Measurements from ENCODE around the gene PCTP. TPM values are rescaled to one million over a fixed set of nuclear protein-coding genes. Genes with fewer than 3 reads are reported as not detected.
A peak's percentile ranks its signal among the peaks of the same experiment; 100 is the strongest.

PCTP gene
- total and polyA plus RNA-seq, 9 of the 15 experiments (the other 6 are each of a cell fraction or from before 2014, with no cell fraction given) = 10.9 to 62.3 (median 41.2) TPM

DNA sequence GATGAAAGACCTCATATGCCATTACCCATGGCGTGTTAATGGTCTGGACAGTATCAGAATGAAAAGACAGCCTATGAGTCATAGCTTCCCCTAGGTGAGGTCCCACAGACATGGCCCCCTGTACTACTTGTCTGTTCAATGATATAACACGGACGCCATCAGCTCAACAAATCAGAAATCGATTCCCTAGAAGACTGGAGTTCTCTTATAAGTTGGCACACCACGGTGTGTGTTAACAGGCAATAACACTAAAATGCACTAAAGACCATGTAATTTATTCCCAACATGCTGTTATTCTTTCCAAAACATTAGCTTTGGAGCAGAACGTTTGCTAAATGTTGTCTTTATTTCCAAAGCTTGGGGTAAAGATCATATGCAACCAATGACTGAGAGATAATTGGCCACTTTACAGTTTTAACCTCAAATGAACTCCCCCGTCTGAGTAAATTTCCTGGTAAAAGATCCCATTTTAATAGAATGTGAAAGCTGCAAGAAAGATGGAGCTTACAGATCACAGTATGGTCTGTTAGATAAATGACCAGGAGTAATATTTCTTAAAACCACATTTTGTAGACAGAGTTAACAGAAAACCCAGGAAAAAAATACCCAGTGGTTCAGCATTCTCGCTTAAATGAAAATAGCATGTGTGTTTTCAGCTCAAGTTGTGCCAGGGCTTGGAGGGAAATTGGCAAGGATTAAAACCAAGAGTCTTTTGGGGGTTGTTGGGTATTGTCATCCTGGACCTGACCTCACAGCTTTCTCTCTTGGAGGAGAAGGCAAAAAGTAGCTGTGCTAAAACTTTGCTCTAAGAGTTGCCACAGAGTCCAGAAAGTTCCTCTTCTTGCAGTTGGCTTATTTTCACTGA lies 65.9 kb downstream of the PCTP start (continued):
- TF ChIP-seq ZNF263 (CRISPR knock-in tag; IDR thresholded peaks at IDR 0.05; ENCODE audit: borderline replicate concordance) = no peak
- no peak for TF ChIP-seq CBX2 (IDR thresholded peaks at IDR 0.05; ENCODE audit: insufficient read depth, low read length, poor library complexity, severe bottlenecking)
- TF ChIP-seq HDGF (IDR thresholded peaks at IDR 0.05) = no peak
- peak; percentile 94 for TF ChIP-seq KLF16 (IDR thresholded peaks at IDR 0.05)
- TF ChIP-seq, protein P1, sequence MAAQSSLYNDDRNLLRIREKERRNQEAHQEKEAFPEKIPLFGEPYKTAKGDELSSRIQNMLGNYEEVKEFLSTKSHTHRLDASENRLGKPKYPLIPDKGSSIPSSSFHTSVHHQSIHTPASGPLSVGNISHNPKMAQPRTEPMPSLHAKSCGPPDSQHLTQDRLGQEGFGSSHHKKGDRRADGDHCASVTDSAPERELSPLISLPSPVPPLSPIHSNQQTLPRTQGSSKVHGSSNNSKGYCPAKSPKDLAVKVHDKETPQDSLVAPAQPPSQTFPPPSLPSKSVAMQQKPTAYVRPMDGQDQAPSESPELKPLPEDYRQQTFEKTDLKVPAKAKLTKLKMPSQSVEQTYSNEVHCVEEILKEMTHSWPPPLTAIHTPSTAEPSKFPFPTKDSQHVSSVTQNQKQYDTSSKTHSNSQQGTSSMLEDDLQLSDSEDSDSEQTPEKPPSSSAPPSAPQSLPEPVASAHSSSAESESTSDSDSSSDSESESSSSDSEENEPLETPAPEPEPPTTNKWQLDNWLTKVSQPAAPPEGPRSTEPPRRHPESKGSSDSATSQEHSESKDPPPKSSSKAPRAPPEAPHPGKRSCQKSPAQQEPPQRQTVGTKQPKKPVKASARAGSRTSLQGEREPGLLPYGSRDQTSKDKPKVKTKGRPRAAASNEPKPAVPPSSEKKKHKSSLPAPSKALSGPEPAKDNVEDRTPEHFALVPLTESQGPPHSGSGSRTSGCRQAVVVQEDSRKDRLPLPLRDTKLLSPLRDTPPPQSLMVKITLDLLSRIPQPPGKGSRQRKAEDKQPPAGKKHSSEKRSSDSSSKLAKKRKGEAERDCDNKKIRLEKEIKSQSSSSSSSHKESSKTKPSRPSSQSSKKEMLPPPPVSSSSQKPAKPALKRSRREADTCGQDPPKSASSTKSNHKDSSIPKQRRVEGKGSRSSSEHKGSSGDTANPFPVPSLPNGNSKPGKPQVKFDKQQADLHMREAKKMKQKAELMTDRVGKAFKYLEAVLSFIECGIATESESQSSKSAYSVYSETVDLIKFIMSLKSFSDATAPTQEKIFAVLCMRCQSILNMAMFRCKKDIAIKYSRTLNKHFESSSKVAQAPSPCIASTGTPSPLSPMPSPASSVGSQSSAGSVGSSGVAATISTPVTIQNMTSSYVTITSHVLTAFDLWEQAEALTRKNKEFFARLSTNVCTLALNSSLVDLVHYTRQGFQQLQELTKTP (IDR thresholded peaks at IDR 0.05; ENCODE audit: low read depth in 1 of 2, partially characterized antibody in 2 of 2) = peak in 1 of 2 experiments; percentile 79
- TF ChIP-seq, protein P2, sequence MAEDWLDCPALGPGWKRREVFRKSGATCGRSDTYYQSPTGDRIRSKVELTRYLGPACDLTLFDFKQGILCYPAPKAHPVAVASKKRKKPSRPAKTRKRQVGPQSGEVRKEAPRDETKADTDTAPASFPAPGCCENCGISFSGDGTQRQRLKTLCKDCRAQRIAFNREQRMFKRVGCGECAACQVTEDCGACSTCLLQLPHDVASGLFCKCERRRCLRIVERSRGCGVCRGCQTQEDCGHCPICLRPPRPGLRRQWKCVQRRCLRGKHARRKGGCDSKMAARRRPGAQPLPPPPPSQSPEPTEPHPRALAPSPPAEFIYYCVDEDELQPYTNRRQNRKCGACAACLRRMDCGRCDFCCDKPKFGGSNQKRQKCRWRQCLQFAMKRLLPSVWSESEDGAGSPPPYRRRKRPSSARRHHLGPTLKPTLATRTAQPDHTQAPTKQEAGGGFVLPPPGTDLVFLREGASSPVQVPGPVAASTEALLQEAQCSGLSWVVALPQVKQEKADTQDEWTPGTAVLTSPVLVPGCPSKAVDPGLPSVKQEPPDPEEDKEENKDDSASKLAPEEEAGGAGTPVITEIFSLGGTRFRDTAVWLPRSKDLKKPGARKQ (CRISPR knock-in tag; IDR thresholded peaks at IDR 0.05) = no peak
- peak in 1 of 2 experiments; percentile 57; a peak in 1 of 4 replicates for TF ChIP-seq FOXA3 (CRISPR knock-in tag; conservative IDR thresholded peaks at IDR 0.05 in 1 of 2, IDR thresholded peaks at IDR 0.05 in 1 of 2)
- peak; percentile 100 for TF ChIP-seq EP300 (IDR thresholded peaks at IDR 0.05; ENCODE audit: low read length)
- TF ChIP-seq, protein P3, sequence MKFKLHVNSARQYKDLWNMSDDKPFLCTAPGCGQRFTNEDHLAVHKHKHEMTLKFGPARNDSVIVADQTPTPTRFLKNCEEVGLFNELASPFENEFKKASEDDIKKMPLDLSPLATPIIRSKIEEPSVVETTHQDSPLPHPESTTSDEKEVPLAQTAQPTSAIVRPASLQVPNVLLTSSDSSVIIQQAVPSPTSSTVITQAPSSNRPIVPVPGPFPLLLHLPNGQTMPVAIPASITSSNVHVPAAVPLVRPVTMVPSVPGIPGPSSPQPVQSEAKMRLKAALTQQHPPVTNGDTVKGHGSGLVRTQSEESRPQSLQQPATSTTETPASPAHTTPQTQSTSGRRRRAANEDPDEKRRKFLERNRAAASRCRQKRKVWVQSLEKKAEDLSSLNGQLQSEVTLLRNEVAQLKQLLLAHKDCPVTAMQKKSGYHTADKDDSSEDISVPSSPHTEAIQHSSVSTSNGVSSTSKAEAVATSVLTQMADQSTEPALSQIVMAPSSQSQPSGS (CRISPR knock-in tag; IDR thresholded peaks at IDR 0.05) = no peak
- TF ChIP-seq RCOR1 (IDR thresholded peaks at IDR 0.05; ENCODE audit: borderline replicate concordance in 1 of 2, low read depth in 2 of 2, low read length in 2 of 2) = peak in 1 of 2 experiments; percentile 71; a peak in 1 of 4 replicates
- TF ChIP-seq ZNF324 (CRISPR knock-in tag; IDR thresholded peaks at IDR 0.05) = no peak
- TF ChIP-seq ZNF444 (CRISPR knock-in tag; IDR thresholded peaks at IDR 0.05) = no peak
- TF ChIP-seq SRSF7 (optimal IDR thresholded peaks at IDR 0.05; ENCODE audit: low read depth, low read length) = no peak
- no peak for TF ChIP-seq TCF7L2 (IDR thresholded peaks at IDR 0.05; ENCODE audit: low read depth, low read length)
- TF ChIP-seq SMARCE1 (IDR thresholded peaks at IDR 0.05) = peak; percentile 94
- TF ChIP-seq, protein P4, sequence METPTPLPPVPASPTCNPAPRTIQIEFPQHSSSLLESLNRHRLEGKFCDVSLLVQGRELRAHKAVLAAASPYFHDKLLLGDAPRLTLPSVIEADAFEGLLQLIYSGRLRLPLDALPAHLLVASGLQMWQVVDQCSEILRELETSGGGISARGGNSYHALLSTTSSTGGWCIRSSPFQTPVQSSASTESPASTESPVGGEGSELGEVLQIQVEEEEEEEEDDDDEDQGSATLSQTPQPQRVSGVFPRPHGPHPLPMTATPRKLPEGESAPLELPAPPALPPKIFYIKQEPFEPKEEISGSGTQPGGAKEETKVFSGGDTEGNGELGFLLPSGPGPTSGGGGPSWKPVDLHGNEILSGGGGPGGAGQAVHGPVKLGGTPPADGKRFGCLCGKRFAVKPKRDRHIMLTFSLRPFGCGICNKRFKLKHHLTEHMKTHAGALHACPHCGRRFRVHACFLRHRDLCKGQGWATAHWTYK (CRISPR knock-in tag; IDR thresholded peaks at IDR 0.05) = 0 out of 2 replicates have a peak, but pooled peaks have one; percentile 8
- TF ChIP-seq ZNF707 (CRISPR knock-in tag; conservative IDR thresholded peaks at IDR 0.05) = no peak
- no peak; a peak in 1 of 4 replicates for TF ChIP-seq ETV6 (IDR thresholded peaks at IDR 0.05; ENCODE audit: borderline replicate concordance in 1 of 2, low read depth in 2 of 2, low read length in 1 of 2)
- TF ChIP-seq ETV6 (CRISPR knock-in tag; IDR thresholded peaks at IDR 0.05; ENCODE audit: borderline replicate concordance) = no peak
